Measurements from ENCODE around the gene PHGDH.
"Not testable (repeated sequence)": the region's sequence is repeated elsewhere in the genome, so short reads cannot be mapped to it uniquely, and the experiment has no call there.

Gene PHGDH

DNA sequence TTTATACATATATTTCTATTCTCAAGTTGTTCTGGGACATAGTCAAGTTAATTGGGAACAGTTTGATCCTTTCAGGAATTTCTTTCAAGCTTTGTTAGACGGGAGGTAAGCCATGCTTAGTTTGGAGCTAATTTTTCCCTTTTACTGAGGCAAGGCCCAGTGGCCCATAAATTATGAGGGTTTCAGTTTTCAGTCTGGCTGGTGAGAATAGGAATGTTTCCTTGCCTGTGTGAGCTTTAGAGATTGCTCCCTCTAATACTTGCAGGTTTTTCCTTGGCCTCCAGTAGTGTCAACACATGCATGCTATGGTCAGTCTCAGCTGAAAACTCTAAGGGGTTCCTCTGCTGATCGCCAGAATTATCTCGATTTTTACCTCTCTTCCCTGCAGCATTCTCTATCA, 14.1 kb upstream of the PHGDH start:
- Histone ChIP-seq H3K27ac (ENCODE audit: low read length) (no peak overlapping the region), H3K27me3 (ENCODE audit: control insufficient read depth, insufficient read depth, low read length) (no peaks in the 10 kb centered on the region), H3K4me1 (ENCODE audit: control insufficient read depth, insufficient read depth, low read length) (no peaks in the 10 kb centered on the region), H3K9me3 (ENCODE audit: control insufficient read depth, insufficient read depth, low read length) (no peaks in the 10 kb centered on the region), H3K36me3 (ENCODE audit: control insufficient read depth, insufficient read depth, low read length) (no peaks in the 10 kb centered on the region), H3K4me3 (ENCODE audit: low read length) (no peak overlapping the region)
- no CpG with 5 or more reads among the region's 3 CpGs for WGBS (ENCODE audit: insufficient coverage, insufficient read length)
- no peak for DNase-seq (ENCODE audit: low read depth, low spot score)

DNA sequence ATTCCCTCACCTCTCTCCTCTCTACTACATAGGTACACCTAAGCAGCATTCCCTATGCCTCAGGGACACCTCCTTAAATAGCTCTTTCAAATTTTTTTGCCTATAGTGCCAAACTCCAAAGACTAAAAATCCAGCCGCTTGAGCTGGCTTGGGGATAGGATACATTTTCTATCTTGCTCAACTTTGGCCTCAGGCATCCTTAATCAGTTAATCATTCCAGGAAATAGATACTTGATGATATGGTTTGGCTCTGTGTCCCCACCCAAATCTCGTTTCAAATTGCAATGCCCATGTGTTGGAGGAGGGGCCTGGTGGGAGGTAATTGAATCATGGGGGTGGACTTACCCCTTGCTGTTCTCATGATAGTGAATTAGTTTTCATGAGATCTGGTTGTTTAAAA, 11.4 kb upstream of the PHGDH start:
- Histone ChIP-seq H3K4me1 (ENCODE audit: control insufficient read depth, insufficient read depth, low read length) (no peaks in the 10 kb centered on the region), H3K27me3 (ENCODE audit: control insufficient read depth, insufficient read depth, low read length) (no peaks in the 10 kb centered on the region), H3K36me3 (ENCODE audit: control insufficient read depth, insufficient read depth, low read length) (no peaks in the 10 kb centered on the region), H3K27ac (ENCODE audit: low read length) (no peak overlapping the region), H3K9me3 (ENCODE audit: control insufficient read depth, insufficient read depth, low read length) (no peaks in the 10 kb centered on the region), H3K4me3 (ENCODE audit: low read length) (no peak overlapping the region)
- DNase-seq (ENCODE audit: low read depth, low spot score) = no peak
- WGBS (ENCODE audit: insufficient coverage, insufficient read length) = no CpG with 5 or more reads among the region's 2 CpGs

DNA sequence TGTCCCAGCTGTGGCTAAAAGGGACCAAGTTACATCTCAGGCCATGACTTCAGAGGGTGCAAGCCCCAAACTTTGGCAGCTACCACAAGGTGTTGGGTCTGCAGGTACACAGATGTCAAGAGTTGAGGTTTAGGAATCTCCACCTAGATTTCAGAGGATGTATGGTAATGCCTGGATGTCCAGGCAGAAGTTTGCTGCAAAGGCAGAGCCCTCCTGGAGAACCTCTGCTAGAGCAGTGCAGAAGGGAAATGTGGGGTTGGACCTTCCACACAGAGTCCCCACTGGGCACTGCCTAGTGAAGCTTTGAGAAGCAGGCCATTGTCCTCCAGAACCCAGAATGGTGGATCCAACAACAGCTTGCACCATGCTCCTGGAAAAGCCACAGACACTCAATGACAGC, 10.1 kb upstream of the PHGDH start:
- no peak overlapping the region for H3K27ac ChIP-seq (ENCODE audit: low read length)
- no peaks in the 10 kb centered on the region for H3K27me3 ChIP-seq (ENCODE audit: control insufficient read depth, insufficient read depth, low read length)
- H3K4me1 ChIP-seq (ENCODE audit: control insufficient read depth, insufficient read depth, low read length) = no peaks in the 10 kb centered on the region
- DNase-seq (ENCODE audit: low read depth, low spot score) = no peak
- H3K9me3 ChIP-seq (ENCODE audit: control insufficient read depth, insufficient read depth, low read length) = no peaks in the 10 kb centered on the region
- H3K4me3 ChIP-seq (ENCODE audit: low read length) = no peak overlapping the region
- H3K36me3 ChIP-seq (ENCODE audit: control insufficient read depth, insufficient read depth, low read length) = no peaks in the 10 kb centered on the region

DNA sequence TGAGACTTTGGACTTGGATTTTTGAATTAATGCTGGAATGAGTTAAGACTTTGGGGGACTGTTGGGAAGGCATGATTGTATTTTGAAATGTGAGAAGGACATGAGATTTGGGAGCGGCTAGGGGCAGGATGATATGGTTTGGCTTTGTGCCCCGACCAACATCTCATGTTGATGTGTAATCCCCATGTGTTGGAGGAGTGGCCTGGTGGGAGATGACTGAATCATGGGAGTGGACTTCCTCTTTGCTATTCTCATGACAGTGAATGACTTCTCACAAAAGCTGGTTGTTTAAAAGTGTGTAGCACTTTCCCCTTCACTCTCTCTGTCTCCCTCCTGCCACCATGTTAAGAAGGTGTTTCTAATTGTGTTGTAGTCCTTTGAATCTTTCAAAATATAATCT, 9.3 kb upstream of the PHGDH start:
- H3K4me1 ChIP-seq (ENCODE audit: control insufficient read depth, insufficient read depth, low read length) = no peaks in the 10 kb centered on the region
- WGBS (ENCODE audit: insufficient coverage, insufficient read length) = no CpG with 5 or more reads among the region's 2 CpGs
- H3K36me3 ChIP-seq (ENCODE audit: control insufficient read depth, insufficient read depth, low read length) = no peaks in the 10 kb centered on the region
- no peaks in the 10 kb centered on the region for H3K9me3 ChIP-seq (ENCODE audit: control insufficient read depth, insufficient read depth, low read length)
- no peaks in the 10 kb centered on the region for H3K27me3 ChIP-seq (ENCODE audit: control insufficient read depth, insufficient read depth, low read length)
- no peak overlapping the region for H3K4me3 ChIP-seq (ENCODE audit: low read length)
- no peak for DNase-seq (ENCODE audit: low read depth, low spot score)
- H3K27ac ChIP-seq (ENCODE audit: low read length) = no peak overlapping the region

DNA sequence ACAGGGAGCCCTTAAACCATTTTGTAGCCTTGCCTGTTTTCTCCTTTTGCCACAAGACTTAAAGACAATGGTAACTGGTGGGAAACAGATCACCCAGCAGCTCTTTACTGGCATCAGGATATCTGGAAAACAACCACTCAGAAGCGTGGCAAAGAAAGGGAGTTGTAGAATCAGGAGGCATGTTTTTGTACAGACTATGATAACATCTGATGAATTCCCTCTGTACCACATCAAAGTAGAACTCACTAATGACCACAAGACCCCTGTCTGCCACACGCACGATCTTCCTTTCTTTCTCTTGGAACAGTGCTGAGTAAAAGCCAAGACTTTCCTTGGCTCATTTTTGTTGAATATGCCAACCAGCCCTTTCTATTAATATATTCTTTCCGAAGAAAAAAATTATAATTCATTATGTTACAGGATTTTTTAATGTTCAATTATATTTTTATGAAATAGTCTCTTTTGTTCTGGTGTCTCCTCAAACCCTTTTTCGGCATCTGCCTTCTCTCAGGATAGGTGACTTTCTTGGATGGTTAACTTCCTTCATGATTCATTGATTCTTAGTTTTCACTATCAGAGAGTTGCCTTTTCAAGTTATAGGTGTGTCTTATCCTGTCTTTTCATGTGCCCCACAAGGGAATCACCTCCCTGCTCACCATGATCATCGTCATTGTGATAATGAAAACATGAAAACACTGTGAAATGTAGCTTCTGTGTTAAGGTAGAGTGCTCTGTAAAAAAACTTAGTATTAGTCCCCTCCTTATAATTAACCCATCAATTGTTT, 7.9 kb upstream of the PHGDH start:
- DNase-seq (ENCODE audit: low read depth, low spot score) = no peak
- Histone ChIP-seq H3K4me3 (ENCODE audit: low read length) (no peak overlapping the region), H3K4me1 (ENCODE audit: control insufficient read depth, insufficient read depth, low read length) (no peaks in the 10 kb centered on the region), H3K27me3 (ENCODE audit: control insufficient read depth, insufficient read depth, low read length) (no peaks in the 10 kb centered on the region), H3K9me3 (ENCODE audit: control insufficient read depth, insufficient read depth, low read length) (no peaks in the 10 kb centered on the region), H3K27ac (ENCODE audit: low read length) (no peak overlapping the region), H3K36me3 (ENCODE audit: control insufficient read depth, insufficient read depth, low read length) (no peaks in the 10 kb centered on the region)
- no CpG with 5 or more reads among the region's 6 CpGs for WGBS (ENCODE audit: insufficient coverage, insufficient read length)

DNA sequence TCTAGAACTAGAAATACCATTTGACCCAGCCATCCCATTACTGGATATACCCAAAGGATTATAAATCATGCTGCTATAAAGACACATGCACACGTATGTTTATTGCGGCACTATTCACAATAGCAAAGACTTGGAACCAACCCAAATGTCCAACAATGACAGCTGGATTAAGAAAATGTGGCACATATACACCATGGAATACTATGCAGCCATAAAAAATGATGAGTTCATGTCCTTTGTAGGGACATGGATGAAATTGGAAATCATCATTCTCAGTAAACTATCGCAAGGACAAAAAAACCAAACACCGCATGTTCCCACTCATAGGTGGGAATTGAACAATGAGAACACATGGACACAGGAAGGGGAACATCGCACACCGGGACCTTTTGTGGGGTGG, 5.1 kb upstream of the PHGDH start:
- DNase-seq (ENCODE audit: low read depth, low spot score); H3K4me3 ChIP-seq (ENCODE audit: low read length); H3K4me1 ChIP-seq (ENCODE audit: control insufficient read depth, insufficient read depth, low read length); H3K36me3 ChIP-seq (ENCODE audit: control insufficient read depth, insufficient read depth, low read length); H3K27ac ChIP-seq (ENCODE audit: low read length); H3K27me3 ChIP-seq (ENCODE audit: control insufficient read depth, insufficient read depth, low read length); H3K9me3 ChIP-seq (ENCODE audit: control insufficient read depth, insufficient read depth, low read length): not testable (repeated sequence)
- WGBS (ENCODE audit: insufficient coverage, insufficient read length) = no CpG with 5 or more reads among the region's 6 CpGs

DNA sequence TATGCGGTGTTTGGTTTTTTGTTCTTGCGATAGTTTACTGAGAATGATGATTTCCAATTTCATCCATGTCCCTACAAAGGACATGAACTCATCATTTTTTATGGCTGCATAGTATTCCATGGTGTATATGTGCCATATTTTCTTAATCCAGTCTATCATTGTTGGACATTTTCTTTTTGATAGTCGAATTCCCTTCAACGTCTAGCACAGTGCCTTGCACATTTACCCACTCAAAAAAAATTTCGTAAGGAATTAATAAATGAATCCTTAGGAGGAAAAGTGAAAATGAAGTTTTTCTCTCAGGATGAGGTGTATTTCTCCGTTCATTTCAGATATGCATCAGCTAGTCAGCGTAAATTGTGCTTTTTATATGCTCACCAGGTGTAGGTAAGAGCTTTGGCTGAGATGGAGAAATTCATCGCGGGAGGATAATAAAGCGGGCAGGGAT, 354 bp upstream of the PHGDH start:
- no CpG with 5 or more reads among the region's 10 CpGs for WGBS (ENCODE audit: insufficient coverage, insufficient read length)
- not testable (repeated sequence) for H3K9me3 ChIP-seq (ENCODE audit: control insufficient read depth, insufficient read depth, low read length); H3K27ac ChIP-seq (ENCODE audit: low read length); H3K4me1 ChIP-seq (ENCODE audit: control insufficient read depth, insufficient read depth, low read length); H3K36me3 ChIP-seq (ENCODE audit: control insufficient read depth, insufficient read depth, low read length); H3K27me3 ChIP-seq (ENCODE audit: control insufficient read depth, insufficient read depth, low read length); DNase-seq (ENCODE audit: low read depth, low spot score)
- peak overlapping the region; percentile 9; the same call in 1 of the 2 replicates for H3K4me3 ChIP-seq (ENCODE audit: low read length)

DNA sequence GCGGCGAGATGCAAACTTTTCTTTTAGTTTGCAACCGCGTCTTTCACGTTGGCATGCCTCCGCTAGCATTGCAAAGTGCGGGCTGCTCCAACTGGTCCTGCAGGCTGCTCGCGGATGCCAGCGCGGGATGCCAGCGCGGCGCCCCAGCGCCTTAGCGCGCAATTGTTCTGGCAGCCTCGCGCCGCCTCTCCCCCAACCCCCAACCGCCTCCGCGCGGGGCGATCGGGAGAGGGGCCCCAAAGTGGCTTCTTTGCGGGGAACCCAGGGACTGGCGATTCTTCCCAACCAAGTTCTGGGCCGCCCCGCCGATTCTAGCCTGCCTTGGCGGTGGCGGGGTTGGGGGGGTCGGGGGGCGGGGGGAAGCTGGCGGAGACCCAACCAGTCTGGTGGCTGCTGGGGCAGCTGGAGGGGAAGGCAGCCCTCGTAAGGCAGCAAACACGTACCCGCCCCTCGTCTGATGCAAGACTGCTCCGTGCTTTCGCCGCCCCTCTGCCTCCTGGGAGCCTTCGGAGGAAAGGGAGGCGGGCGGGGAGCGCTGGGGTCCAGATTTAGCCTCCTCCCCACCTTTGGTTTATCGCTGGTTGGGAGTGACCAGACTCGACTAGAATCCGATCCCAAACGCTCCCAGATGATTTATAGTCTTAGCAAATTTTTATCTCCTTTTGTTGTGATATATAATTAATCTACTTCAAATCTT, 756 bp downstream of the PHGDH start:
- Histone ChIP-seq H3K36me3 (ENCODE audit: control insufficient read depth, insufficient read depth, low read length) (no peaks in the 10 kb centered on the region), H3K4me1 (ENCODE audit: control insufficient read depth, insufficient read depth, low read length) (peaks cover 6% of the 10 kb centered on the region; the same call in 1 of the 2 replicates), H3K27ac (ENCODE audit: low read length) (no peak overlapping the region), H3K4me3 (ENCODE audit: low read length) (peak overlapping the region; percentile 92), H3K9me3 (ENCODE audit: control insufficient read depth, insufficient read depth, low read length) (no peaks in the 10 kb centered on the region), H3K27me3 (ENCODE audit: control insufficient read depth, insufficient read depth, low read length) (no peaks in the 10 kb centered on the region)
- peak; percentile 58 for DNase-seq (ENCODE audit: low read depth, low spot score)
- no CpG with 5 or more reads among the region's 51 CpGs for WGBS (ENCODE audit: insufficient coverage, insufficient read length)

DNA sequence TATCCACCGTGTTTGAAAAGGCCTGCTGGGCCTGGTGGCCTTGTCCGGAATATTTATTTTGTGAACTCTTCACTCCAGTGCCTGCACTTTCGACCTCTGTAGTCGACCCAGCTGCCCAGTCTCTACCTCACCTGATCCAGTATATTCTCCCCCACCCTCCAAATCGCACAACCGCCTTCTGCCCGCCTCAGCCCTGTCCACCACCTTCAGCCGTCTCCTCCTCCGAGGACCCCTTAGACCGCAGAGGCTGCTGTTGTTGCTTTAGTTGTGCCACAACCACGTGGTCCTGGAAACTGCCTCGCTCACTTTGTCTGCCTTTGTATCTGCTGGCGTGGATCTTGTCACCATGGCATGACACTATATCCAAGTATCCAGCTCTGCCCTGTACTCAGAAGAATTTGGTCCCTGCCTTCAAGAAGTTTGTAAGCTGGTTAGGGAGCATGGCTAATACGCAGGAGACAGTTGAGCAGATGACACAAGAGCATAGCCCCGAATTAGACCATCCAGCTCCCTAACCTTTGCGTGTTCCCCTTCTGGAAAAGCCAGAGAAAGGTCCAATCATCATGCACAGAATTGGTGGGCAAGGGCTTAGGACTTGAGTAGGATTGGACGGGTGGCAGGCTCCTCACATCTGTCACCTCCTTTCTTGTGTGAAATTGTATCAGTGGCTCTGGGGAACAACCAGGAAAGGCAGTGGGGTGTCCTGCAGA, 1.5 kb downstream of the PHGDH start:
- WGBS (ENCODE audit: insufficient coverage, insufficient read length) = no CpG with 5 or more reads among the region's 17 CpGs
- peak overlapping the region; percentile 92; the same call in 1 of the 2 replicates for H3K4me3 ChIP-seq (ENCODE audit: low read length)
- no peak overlapping the region for H3K27ac ChIP-seq (ENCODE audit: low read length)
- no peaks in the 10 kb centered on the region for H3K36me3 ChIP-seq (ENCODE audit: control insufficient read depth, insufficient read depth, low read length)
- H3K27me3 ChIP-seq (ENCODE audit: control insufficient read depth, insufficient read depth, low read length) = no peaks in the 10 kb centered on the region
- peaks cover 6% of the 10 kb centered on the region; the same call in 1 of the 2 replicates for H3K4me1 ChIP-seq (ENCODE audit: control insufficient read depth, insufficient read depth, low read length)
- no peak for DNase-seq (ENCODE audit: low read depth, low spot score)
- no peaks in the 10 kb centered on the region for H3K9me3 ChIP-seq (ENCODE audit: control insufficient read depth, insufficient read depth, low read length)

DNA sequence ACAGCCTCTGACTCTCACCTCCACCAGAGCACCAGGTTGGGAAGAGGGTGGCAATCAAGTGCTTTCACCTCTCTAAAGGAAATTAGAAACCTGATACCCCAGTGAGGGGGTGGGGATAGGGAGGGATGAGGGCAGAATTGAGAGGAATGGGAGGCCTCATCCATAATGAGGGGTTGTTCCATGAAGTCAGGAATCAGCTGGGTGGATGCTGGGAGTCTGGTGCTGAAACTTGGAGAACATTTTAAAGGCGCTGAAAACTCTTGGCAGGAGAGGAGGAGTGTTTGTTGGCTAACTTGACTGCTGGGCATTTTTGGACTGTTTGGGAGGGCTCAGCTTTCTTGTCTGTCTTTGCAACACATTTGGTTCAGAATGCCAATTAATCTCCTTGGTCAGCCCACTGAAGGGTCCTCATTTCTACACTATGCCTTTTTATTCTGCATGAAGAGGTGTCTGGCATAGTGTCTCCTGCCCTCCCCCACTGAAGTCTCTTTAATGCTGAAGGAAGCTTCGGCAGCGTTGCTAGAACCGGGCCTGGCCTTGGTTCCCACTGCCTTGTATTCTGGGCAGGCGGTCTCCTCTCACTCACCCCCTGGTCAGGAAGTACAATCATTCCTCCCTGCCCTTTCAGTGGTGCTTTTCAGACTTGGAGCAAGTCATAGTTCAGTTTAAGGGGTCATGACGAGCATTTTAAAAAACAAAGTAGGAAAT, 2.2 kb downstream of the PHGDH start:
- peak overlapping the region; percentile 92; the same call in 1 of the 2 replicates for H3K4me3 ChIP-seq (ENCODE audit: low read length)
- DNase-seq (ENCODE audit: low read depth, low spot score) = peak; percentile 20

More for the DNA sequence above, 2.2 kb downstream of the PHGDH start:
- Histone ChIP-seq H3K4me1 (ENCODE audit: control insufficient read depth, insufficient read depth, low read length) (peaks cover 6% of the 10 kb centered on the region; the same call in 1 of the 2 replicates), H3K36me3 (ENCODE audit: control insufficient read depth, insufficient read depth, low read length) (no peaks in the 10 kb centered on the region; the same call in 1 of the 2 replicates), H3K27me3 (ENCODE audit: control insufficient read depth, insufficient read depth, low read length) (no peaks in the 10 kb centered on the region), H3K27ac (ENCODE audit: low read length) (no peak overlapping the region), H3K9me3 (ENCODE audit: control insufficient read depth, insufficient read depth, low read length) (no peaks in the 10 kb centered on the region)
- no CpG with 5 or more reads among the region's 6 CpGs for WGBS (ENCODE audit: insufficient coverage, insufficient read length)
